Activated CD8-positive, alpha-beta T cell treated with anti-CD3 and anti-CD28 coated beads for 36 hours (primary cell): Measurements from ENCODE around the gene ADCYAP1R1. TPM values are rescaled to one million over a fixed set of nuclear protein-coding genes. Genes with fewer than 3 reads are reported as not detected.

Experiments
- ATAC-seq: fragments of 200-7000 bp; cut with Tn5 transposase; one replicate; pipeline ENCODE4 v1.10.0; 2021; ENCODE audit warnings: mild to moderate bottlenecking, moderate library complexity
- CTCF ChIA-PET: fragments of 350-600 bp; sonication (Branson Sonifier 250); formaldehyde crosslinking; loops from one replicate; lab custom pipeline; 2021; ENCODE audit warnings: antibody characterized with exemption; lab: Charles Lee
- POLR2A ChIA-PET: fragments of 350-600 bp; sonication (Branson Sonifier 250); formaldehyde crosslinking; loops from one replicate; lab custom pipeline; 2021; ENCODE audit warnings: antibody characterized with exemption; lab: Charles Lee
- DNase-seq: peaks from one replicate; pipeline ENCODE4 v3.0.0-alpha.2; 2020
- H3K27ac Mint-ChIP-seq: one replicate; pipeline ENCODE4 v1.8.0; 2021; ENCODE audit warnings: mild to moderate bottlenecking, mixed read lengths
- H3K27me3 Mint-ChIP-seq: one replicate; pipeline ENCODE4 v1.8.0; 2021; ENCODE audit warnings: mixed read lengths
- H3K36me3 Mint-ChIP-seq: one replicate; pipeline ENCODE4 v1.8.0; 2021; ENCODE audit warnings: low read depth, mixed read lengths
- H3K4me1 Mint-ChIP-seq: one replicate; pipeline ENCODE4 v1.8.0; 2021; ENCODE audit warnings: low read depth, mixed read lengths
- H3K4me3 Mint-ChIP-seq: one replicate; pipeline ENCODE4 v1.8.0; 2021; ENCODE audit warnings: mild to moderate bottlenecking, moderate library complexity, mixed read lengths
- H3K9me3 Mint-ChIP-seq: one replicate; pipeline ENCODE4 v1.8.0; 2021; ENCODE audit warnings: mixed read lengths
- intact Hi-C: fragments of 100-400 bp; cut with micrococcal nuclease; formaldehyde crosslinking; loops from one replicate; pipeline ENCODE4 v1.10.0; 2022
- total RNA-seq, 2 experiments: library from RNA; stranded (reverse); gene quantifications; one replicate each; pipeline ENCODE4 v1.2.3, GENCODE V29; 2021
- TF ChIP-seq, protein P1 (sequence below): fragments of 200-600 bp; IDR thresholded peaks from one replicate; pipeline ENCODE4 v1.8.0; 2022; ENCODE audit warnings: antibody characterized with exemption, mild to moderate bottlenecking

ADCYAP1R1 gene
- total RNA-seq, 2 experiments from 2014 or later, result not detected

DNA sequence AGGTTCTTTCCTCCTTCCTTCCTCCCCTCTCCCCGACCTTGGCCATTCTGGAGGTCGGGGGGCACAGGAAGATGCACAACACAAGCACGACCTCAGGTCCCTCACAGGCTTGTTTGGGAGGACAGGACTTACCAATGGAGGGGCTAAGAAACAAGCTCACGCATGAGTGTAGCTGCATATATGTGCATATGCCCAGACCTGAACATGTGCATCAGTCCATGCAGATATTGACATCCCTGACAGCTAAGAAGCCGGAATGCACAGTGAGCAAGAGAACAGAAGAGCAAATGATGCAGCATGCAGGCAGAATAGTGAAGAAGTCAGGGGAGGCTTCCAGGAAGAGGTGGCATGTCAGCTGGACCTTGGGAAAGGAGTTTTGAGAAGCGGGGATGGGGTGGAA lies 28.7 kb downstream of the ADCYAP1R1 start:
- ChIA-PET POLR2A (interaction anchor here (0.6 kb wide), 1 partner anchor 46 kb away, joined by 3 read pairs; no protein-coding TSS in a partner anchor), CTCF (no interaction called here)
- TF ChIP-seq, protein P1, sequence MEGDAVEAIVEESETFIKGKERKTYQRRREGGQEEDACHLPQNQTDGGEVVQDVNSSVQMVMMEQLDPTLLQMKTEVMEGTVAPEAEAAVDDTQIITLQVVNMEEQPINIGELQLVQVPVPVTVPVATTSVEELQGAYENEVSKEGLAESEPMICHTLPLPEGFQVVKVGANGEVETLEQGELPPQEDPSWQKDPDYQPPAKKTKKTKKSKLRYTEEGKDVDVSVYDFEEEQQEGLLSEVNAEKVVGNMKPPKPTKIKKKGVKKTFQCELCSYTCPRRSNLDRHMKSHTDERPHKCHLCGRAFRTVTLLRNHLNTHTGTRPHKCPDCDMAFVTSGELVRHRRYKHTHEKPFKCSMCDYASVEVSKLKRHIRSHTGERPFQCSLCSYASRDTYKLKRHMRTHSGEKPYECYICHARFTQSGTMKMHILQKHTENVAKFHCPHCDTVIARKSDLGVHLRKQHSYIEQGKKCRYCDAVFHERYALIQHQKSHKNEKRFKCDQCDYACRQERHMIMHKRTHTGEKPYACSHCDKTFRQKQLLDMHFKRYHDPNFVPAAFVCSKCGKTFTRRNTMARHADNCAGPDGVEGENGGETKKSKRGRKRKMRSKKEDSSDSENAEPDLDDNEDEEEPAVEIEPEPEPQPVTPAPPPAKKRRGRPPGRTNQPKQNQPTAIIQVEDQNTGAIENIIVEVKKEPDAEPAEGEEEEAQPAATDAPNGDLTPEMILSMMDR, result no peak

DNA sequence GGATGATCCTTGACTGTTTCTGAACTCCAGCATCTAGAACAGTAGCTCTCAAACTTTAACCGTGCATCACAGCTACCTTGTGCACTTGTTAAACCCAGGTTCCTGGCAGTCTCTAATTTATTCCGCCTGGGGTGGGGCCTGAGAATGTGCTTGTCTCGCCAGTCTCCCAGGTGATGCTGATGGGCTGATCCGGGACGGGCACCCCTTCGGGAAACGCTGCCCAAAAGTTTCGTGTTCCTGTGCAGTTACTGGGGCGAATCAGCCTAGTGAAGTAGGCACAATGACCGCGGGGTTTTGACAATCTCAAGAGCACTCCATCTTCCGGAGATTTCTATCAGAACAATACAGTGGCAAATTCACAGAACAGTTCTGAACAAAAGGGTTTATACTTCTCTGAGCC lies 29.9 kb downstream of the ADCYAP1R1 start:
- POLR2A ChIA-PET, result no interaction called here
- TF ChIP-seq, protein P1, result no peak
- Mint-ChIP-seq H3K9me3 (no peaks in the 10 kb centered on the region), H3K4me3 (no peak overlapping the region), H3K27ac (no peak overlapping the region), H3K4me1 (no peaks in the 10 kb centered on the region), H3K36me3 (no peaks in the 10 kb centered on the region), H3K27me3 (peaks cover 6% of the 10 kb centered on the region)
- DNase-seq (no peak), ATAC-seq (no peak)
- intact Hi-C loops, result no loop called here
- CTCF ChIA-PET, result interaction anchor here (1.0 kb wide), 1 partner anchor 98 kb away, joined by 3 read pairs; no protein-coding TSS in a partner anchor

More for the DNA sequence above, 28.7 kb downstream of the ADCYAP1R1 start:
- H3K4me3 Mint-ChIP-seq, result no peak overlapping the region
- no peaks in the 10 kb centered on the region for H3K9me3 Mint-ChIP-seq
- intact Hi-C loops, result no loop called here
- DNase-seq, result no peak
- H3K27ac Mint-ChIP-seq, result no peak overlapping the region
- H3K4me1 Mint-ChIP-seq, result no peaks in the 10 kb centered on the region
- ATAC-seq, result no peak
- H3K36me3 Mint-ChIP-seq, result no peaks in the 10 kb centered on the region
- H3K27me3 Mint-ChIP-seq, result peaks cover 6% of the 10 kb centered on the region

DNA sequence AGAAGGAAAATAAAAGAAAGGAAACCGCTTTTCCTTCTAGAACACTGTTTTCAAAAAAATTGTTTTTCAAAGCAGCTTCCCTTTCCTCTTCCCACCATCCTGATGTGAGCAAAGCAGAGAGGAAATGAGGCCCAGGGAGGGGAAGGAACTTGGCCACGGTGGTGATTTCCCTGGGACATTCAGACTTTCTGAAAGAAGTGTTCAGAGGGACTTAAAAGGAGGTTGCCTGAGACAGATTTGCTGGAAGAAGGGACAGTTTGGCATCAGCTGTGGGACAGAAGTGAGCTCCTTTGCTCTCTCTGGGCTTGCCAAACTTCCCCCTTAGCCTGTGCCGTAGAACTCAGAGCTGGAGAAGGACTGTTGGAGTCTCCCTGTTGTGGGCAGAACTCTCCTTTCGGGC lies 30.3 kb downstream of the ADCYAP1R1 start:
- Mint-ChIP-seq H3K4me3 (no peak overlapping the region), H3K4me1 (no peaks in the 10 kb centered on the region), H3K27me3 (peaks cover 6% of the 10 kb centered on the region), H3K36me3 (no peaks in the 10 kb centered on the region), H3K9me3 (no peaks in the 10 kb centered on the region), H3K27ac (no peak overlapping the region)
- POLR2A ChIA-PET, result no interaction called here
- TF ChIP-seq, protein P1, result no peak
- DNase-seq, result no peak
- CTCF ChIA-PET, result interaction anchor here (1.9 kb wide), 1 partner anchor 99 kb away, joined by 5 read pairs; no protein-coding TSS in a partner anchor
- no peak for ATAC-seq
- intact Hi-C loops, result no loop called here

DNA sequence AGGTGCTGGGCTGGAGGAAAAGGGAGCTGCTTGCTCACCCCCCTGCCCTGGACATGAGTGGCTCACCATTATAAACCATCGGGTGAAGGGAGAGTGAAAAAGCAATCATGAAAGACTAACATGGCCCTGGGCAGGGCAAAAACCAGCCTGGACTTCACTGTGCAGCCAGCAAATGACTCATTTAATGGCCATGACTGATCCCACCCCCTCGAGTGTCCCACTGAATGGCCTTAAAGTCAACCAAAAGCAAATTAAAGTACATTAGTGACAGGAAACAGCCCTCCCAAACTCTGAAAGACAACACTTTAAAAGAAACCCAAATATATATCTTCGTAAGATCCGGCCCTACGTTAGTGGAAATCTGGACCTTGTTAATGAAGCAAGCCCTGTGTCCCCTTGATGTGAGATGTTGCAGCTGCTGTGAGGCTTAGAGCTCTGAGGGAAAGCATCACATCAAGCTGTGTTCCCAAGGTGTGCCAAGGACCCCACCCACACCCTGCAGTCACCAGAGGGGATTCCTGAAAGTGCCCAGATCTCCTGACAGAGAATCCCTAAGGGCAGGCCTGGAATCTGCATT lies 31.2 kb downstream of the ADCYAP1R1 start:
- no peak for ATAC-seq
- Mint-ChIP-seq H3K9me3 (no peaks in the 10 kb centered on the region), H3K27ac (no peak overlapping the region), H3K27me3 (peaks cover 6% of the 10 kb centered on the region), H3K36me3 (no peaks in the 10 kb centered on the region), H3K4me1 (no peaks in the 10 kb centered on the region), H3K4me3 (no peak overlapping the region)
- intact Hi-C loops, result no loop called here
- POLR2A ChIA-PET, result no interaction called here
- CTCF ChIA-PET, result interaction anchor here (1.9 kb wide), 1 partner anchor 100 kb away, joined by 5 read pairs; no protein-coding TSS in a partner anchor
- TF ChIP-seq, protein P1, result no peak
- no peak for DNase-seq

DNA sequence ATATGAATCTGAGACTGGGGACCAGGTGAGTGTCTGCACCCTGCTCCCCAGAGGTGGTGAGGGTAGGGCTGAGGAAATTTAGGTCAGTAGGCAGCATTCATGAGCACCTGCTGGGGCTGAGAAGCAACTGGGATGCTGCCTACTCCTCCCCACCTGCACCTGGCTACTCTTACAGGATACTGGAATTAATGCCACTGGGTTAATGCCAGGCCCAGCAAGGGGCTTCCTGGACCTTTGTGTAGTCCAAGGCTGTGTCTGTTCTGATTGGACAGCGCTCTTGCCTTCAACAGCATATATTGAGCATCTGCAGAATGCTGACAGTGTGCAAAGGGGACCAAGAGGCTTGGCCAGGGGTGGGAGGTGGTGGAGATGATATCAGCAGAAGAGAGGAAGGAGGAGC lies 32.1 kb downstream of the ADCYAP1R1 start:
- Mint-ChIP-seq H3K36me3 (no peaks in the 10 kb centered on the region), H3K9me3 (no peaks in the 10 kb centered on the region), H3K27ac (no peak overlapping the region), H3K4me1 (no peaks in the 10 kb centered on the region), H3K27me3 (peaks cover 6% of the 10 kb centered on the region), H3K4me3 (no peak overlapping the region)
- intact Hi-C loops, result no loop called here
- no peak for ATAC-seq
- TF ChIP-seq, protein P1, result no peak
- CTCF ChIA-PET, result interaction anchor here (1.9 kb wide), 1 partner anchor 101 kb away, joined by 5 read pairs; no protein-coding TSS in a partner anchor
- DNase-seq, result no peak
- POLR2A ChIA-PET, result no interaction called here
